ENCODE measurements around the gene FAAP100. TPM values are rescaled to one million over a fixed set of nuclear protein-coding genes. Genes with fewer than 3 reads are reported as not detected.
"Not testable (repeated sequence)": the region's sequence is repeated elsewhere in the genome, so short reads cannot be mapped to it uniquely, and the experiment has no call there.

Gene FAAP100
- total RNA-seq, 4 donors from 2014 or later: 14.4 to 27.9 (median 15.6) TPM

- Histone ChIP-seq H3K27me3 (peaks cover 27 to 35% (median 28%) of the 10 kb centered on the region in 3 donors), H3K9me3 (no peaks in the 10 kb centered on the region), H3K27ac (no peak overlapping the region), H3K4me3 (no peak overlapping the region), H3K36me3 (peaks cover 0 to 5% of the 10 kb centered on the region in 2 donors), H3K4me1 (peaks cover 10 to 14% of the 10 kb centered on the region in 2 donors)
- ATAC-seq: no peak
- intact Hi-C loops (cut with DNase I; ENCODE audit: low total_unique reads): loop anchor here (5.0 kb wide), 1 partner anchor 48 kb away; no protein-coding TSS in a partner anchor
- DNase-seq: no peak
- in situ Hi-C loops (cut with MboI; ENCODE audit: low sequenced_read_pairs in 4 of 4): no loop called here
- TF ChIP-seq POLR2A (IDR thresholded peaks at IDR 0.05) (no peak), CTCF (IDR thresholded peaks at IDR 0.05 in 4 of 5, conservative IDR thresholded peaks at IDR 0.05 in 1 of 5) (no peak)
Measured at GRCh38 chr17:81535007-81535328, 17.2 kb downstream of the FAAP100 start.

- Histone ChIP-seq H3K9me3 (no peaks in the 10 kb centered on the region), H3K4me3 (no peak overlapping the region), H3K36me3 (no peaks in the 10 kb centered on the region), H3K4me1 (peaks cover 10 to 14% of the 10 kb centered on the region in 2 donors), H3K27me3 (peaks cover 30 to 35% (median 30%) of the 10 kb centered on the region in 3 donors), H3K27ac (no peak overlapping the region)
- no peak for TF ChIP-seq CTCF (IDR thresholded peaks at IDR 0.05 in 4 of 5, conservative IDR thresholded peaks at IDR 0.05 in 1 of 5)
- no peak for TF ChIP-seq POLR2A (IDR thresholded peaks at IDR 0.05)
- DNase-seq (no peak), ATAC-seq (no peak)
- intact Hi-C loops (cut with DNase I; ENCODE audit: low total_unique reads) (loop anchor here (5.0 kb wide), 1 partner anchor 47 kb away; no protein-coding TSS in a partner anchor), in situ Hi-C loops (cut with MboI; ENCODE audit: low sequenced_read_pairs in 4 of 4) (no loop called here)
Measured at GRCh38 chr17:81534157-81535006, 17.8 kb downstream of the FAAP100 start.

GRCh38 chr17:81533339-81534141 is 18.6 kb downstream of the FAAP100 start:
- in situ Hi-C loops (cut with MboI; ENCODE audit: low sequenced_read_pairs in 4 of 4) (no loop called here), intact Hi-C loops (cut with DNase I; ENCODE audit: low total_unique reads) (no loop called here)
- Histone ChIP-seq H3K27me3 (peaks cover 36 to 39% (median 39%) of the 10 kb centered on the region in 3 donors), H3K4me1 (peaks cover 10 to 14% of the 10 kb centered on the region in 2 donors), H3K4me3 (no peak overlapping the region), H3K9me3 (no peaks in the 10 kb centered on the region), H3K36me3 (no peaks in the 10 kb centered on the region), H3K27ac (no peak overlapping the region)
- no peak for ATAC-seq
- no peak for TF ChIP-seq CTCF (IDR thresholded peaks at IDR 0.05 in 4 of 5, conservative IDR thresholded peaks at IDR 0.05 in 1 of 5)
- DNase-seq: no peak

- intact Hi-C loops (cut with DNase I; ENCODE audit: low total_unique reads) (no loop called here), in situ Hi-C loops (cut with MboI; ENCODE audit: low sequenced_read_pairs in 4 of 4) (no loop called here)
- Histone ChIP-seq H3K27ac (no peak overlapping the region), H3K4me1 (peaks cover 9 to 11% of the 10 kb centered on the region in 2 donors), H3K9me3 (no peaks in the 10 kb centered on the region), H3K36me3 (no peaks in the 10 kb centered on the region), H3K27me3 (peaks cover 40 to 46% (median 41%) of the 10 kb centered on the region in 3 donors), H3K4me3 (no peak overlapping the region)
- no peak for ATAC-seq
- no peak for DNase-seq
- TF ChIP-seq CTCF (IDR thresholded peaks at IDR 0.05 in 4 of 5, conservative IDR thresholded peaks at IDR 0.05 in 1 of 5) (no peak), POLR2A (IDR thresholded peaks at IDR 0.05) (no peak)
Measured at GRCh38 chr17:81532490-81533287, 19.5 kb downstream of the FAAP100 start.

GRCh38 chr17:81531998-81532404 is 20.2 kb downstream of the FAAP100 start:
- DNase-seq; in situ Hi-C loops (cut with MboI; ENCODE audit: low sequenced_read_pairs in 4 of 4); ATAC-seq; H3K4me3 ChIP-seq; H3K9me3 ChIP-seq; H3K36me3 ChIP-seq; H3K27ac ChIP-seq; intact Hi-C loops (cut with DNase I; ENCODE audit: low total_unique reads): not testable (repeated sequence)
- H3K27me3 ChIP-seq: peaks cover 36 to 47% (median 36%) of the 10 kb centered on the region in 3 donors
- peaks cover 11 to 13% of the 10 kb centered on the region in 2 donors for H3K4me1 ChIP-seq

- H3K27ac ChIP-seq; H3K9me3 ChIP-seq; ATAC-seq; in situ Hi-C loops (cut with MboI; ENCODE audit: low sequenced_read_pairs in 4 of 4); H3K4me3 ChIP-seq; DNase-seq; H3K36me3 ChIP-seq; intact Hi-C loops (cut with DNase I; ENCODE audit: low total_unique reads): not testable (repeated sequence)
- Histone ChIP-seq H3K27me3 (peaks cover 29 to 47% (median 38%) of the 10 kb centered on the region in 3 donors), H3K4me1 (peaks cover 12 to 17% of the 10 kb centered on the region in 2 donors)
Measured at GRCh38 chr17:81531013-81531412, 21.1 kb downstream of the FAAP100 start.
